ENCODE measurements around the gene ARMC5.

ARMC5 gene

DNA sequence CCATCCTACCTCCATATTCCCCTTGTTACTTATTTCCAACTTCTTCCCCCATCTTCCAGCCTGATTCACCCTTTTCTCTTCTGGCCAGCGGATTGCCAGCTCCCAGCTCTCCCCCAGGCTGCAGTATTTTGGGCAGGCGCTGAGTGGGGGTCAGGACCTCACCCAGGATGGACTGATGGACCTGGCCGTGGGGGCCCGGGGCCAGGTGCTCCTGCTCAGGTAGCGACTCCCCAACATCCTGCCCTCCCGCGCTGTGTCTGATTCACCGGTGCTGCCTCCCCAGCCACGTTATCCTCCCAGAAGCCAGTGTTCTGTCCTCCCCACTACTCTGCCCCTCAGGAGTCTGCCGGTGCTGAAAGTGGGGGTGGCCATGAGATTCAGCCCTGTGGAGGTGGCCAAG, 46.6 kb upstream of the ARMC5 start:
- no peaks in the 10 kb centered on the region for H3K27me3 ChIP-seq (ENCODE audit: control insufficient read depth, low read length)
- no peak overlapping the region for H3K4me3 ChIP-seq (ENCODE audit: low read length)
- H4K20me1 ChIP-seq (ENCODE audit: control insufficient read depth, insufficient read depth, low read depth, low read length), result no peaks in the 10 kb centered on the region
- H3K9me3 ChIP-seq (ENCODE audit: control insufficient read depth, insufficient read depth, low read length), result no peaks in the 10 kb centered on the region
- H3F3A ChIP-seq (ENCODE audit: control insufficient read depth, insufficient read depth), result no peaks in the 10 kb centered on the region
- no peak overlapping the region for H3K27ac ChIP-seq (ENCODE audit: low read depth, low read length)
- no peaks in the 10 kb centered on the region; the same call in 1 of the 2 replicates for H3K4me1 ChIP-seq (ENCODE audit: control insufficient read depth, low read length)
- TF ChIP-seq, protein P1, sequence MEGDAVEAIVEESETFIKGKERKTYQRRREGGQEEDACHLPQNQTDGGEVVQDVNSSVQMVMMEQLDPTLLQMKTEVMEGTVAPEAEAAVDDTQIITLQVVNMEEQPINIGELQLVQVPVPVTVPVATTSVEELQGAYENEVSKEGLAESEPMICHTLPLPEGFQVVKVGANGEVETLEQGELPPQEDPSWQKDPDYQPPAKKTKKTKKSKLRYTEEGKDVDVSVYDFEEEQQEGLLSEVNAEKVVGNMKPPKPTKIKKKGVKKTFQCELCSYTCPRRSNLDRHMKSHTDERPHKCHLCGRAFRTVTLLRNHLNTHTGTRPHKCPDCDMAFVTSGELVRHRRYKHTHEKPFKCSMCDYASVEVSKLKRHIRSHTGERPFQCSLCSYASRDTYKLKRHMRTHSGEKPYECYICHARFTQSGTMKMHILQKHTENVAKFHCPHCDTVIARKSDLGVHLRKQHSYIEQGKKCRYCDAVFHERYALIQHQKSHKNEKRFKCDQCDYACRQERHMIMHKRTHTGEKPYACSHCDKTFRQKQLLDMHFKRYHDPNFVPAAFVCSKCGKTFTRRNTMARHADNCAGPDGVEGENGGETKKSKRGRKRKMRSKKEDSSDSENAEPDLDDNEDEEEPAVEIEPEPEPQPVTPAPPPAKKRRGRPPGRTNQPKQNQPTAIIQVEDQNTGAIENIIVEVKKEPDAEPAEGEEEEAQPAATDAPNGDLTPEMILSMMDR (IDR thresholded peaks at IDR 0.05; ENCODE audit: low read depth, low read length, poor library complexity, severe bottlenecking), result no peak
- TF ChIP-seq EZH2phosphoT487 (IDR thresholded peaks at IDR 0.05; ENCODE audit: borderline replicate concordance, low read length), result no peak
- no peaks in the 10 kb centered on the region for H3K36me3 ChIP-seq (ENCODE audit: control insufficient read depth, low read length)
- H3K79me2 ChIP-seq (ENCODE audit: control insufficient read depth, low read length), result no peaks in the 10 kb centered on the region
- H3K4me2 ChIP-seq (ENCODE audit: low read length), result no peak overlapping the region
- H3K9me2 ChIP-seq (replicated peaks; ENCODE audit: control insufficient read depth, low read length), result no peaks in the 10 kb centered on the region

DNA sequence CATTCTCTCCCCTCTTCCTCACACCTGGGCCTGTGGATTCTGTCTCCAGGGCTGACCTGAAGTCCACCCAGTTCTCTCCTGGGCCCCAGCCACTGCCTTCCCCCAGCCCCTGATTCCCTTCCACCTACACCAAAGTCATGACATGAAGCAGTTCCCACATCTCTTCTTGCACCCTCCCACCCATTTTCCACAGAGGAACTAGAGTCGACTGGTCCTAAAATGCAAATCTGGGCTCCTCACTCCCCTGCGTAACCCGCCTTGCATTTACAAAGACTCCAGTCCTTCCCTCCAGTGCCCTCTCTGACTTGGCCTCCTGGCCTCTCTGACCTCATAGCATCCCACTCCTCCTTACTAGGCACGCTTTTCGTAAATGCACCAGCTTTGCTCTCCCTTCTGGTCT, 45.9 kb upstream of the ARMC5 start:
- H4K20me1 ChIP-seq (ENCODE audit: control insufficient read depth, insufficient read depth, low read depth, low read length), result no peaks in the 10 kb centered on the region
- no peaks in the 10 kb centered on the region; the same call in 1 of the 2 replicates for H3K4me1 ChIP-seq (ENCODE audit: control insufficient read depth, low read length)
- H3F3A ChIP-seq (ENCODE audit: control insufficient read depth, insufficient read depth), result no peaks in the 10 kb centered on the region
- TF ChIP-seq EZH2phosphoT487 (IDR thresholded peaks at IDR 0.05; ENCODE audit: borderline replicate concordance, low read length), result no peak
- TF ChIP-seq, protein P1 (IDR thresholded peaks at IDR 0.05; ENCODE audit: low read depth, low read length, poor library complexity, severe bottlenecking), result no peak
- H3K9me2 ChIP-seq (replicated peaks; ENCODE audit: control insufficient read depth, low read length), result no peaks in the 10 kb centered on the region
- H3K4me3 ChIP-seq (ENCODE audit: low read length), result no peak overlapping the region
- H3K4me2 ChIP-seq (ENCODE audit: low read length), result no peak overlapping the region
- H3K27ac ChIP-seq (ENCODE audit: low read depth, low read length), result no peak overlapping the region
- no peaks in the 10 kb centered on the region for H3K79me2 ChIP-seq (ENCODE audit: control insufficient read depth, low read length)
- no peaks in the 10 kb centered on the region for H3K9me3 ChIP-seq (ENCODE audit: control insufficient read depth, insufficient read depth, low read length)
- H3K27me3 ChIP-seq (ENCODE audit: control insufficient read depth, low read length), result no peaks in the 10 kb centered on the region
- H3K36me3 ChIP-seq (ENCODE audit: control insufficient read depth, low read length), result no peaks in the 10 kb centered on the region

DNA sequence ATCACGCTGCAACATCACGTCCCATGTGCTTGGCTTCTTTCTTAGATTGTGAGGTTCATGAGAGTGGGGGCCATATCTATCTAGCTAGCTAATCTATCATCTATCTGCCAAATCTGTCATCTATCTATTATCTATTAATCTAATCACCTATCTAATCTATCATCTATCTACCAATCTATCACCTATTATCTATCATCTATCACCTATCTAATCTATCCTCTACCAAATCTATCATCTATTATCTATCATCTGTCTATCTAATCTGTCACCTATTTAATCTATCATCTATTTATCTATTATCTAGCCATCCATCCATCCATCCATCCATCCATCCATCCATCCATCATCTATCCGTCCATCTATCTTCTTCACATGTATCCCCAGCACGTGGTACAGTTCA, 45.4 kb upstream of the ARMC5 start:
- Histone ChIP-seq H3K9me2 (replicated peaks; ENCODE audit: control insufficient read depth, low read length) (no peaks in the 10 kb centered on the region), H3K27ac (ENCODE audit: low read depth, low read length) (no peak overlapping the region)

More for the DNA sequence above, 45.4 kb upstream of the ARMC5 start:
- Histone ChIP-seq H3K9me3 (ENCODE audit: control insufficient read depth, insufficient read depth, low read length) (no peaks in the 10 kb centered on the region), H3K4me1 (ENCODE audit: control insufficient read depth, low read length) (no peaks in the 10 kb centered on the region; the same call in 1 of the 2 replicates), H3K36me3 (ENCODE audit: control insufficient read depth, low read length) (no peaks in the 10 kb centered on the region), H4K20me1 (ENCODE audit: control insufficient read depth, insufficient read depth, low read depth, low read length) (no peaks in the 10 kb centered on the region), H3K27me3 (ENCODE audit: control insufficient read depth, low read length) (no peaks in the 10 kb centered on the region), H3K4me3 (ENCODE audit: low read length) (no peak overlapping the region), H3F3A (ENCODE audit: control insufficient read depth, insufficient read depth) (no peaks in the 10 kb centered on the region), H3K79me2 (ENCODE audit: control insufficient read depth, low read length) (no peaks in the 10 kb centered on the region), H3K4me2 (ENCODE audit: low read length) (no peak overlapping the region)
- TF ChIP-seq EZH2phosphoT487 (IDR thresholded peaks at IDR 0.05; ENCODE audit: borderline replicate concordance, low read length), result no peak
- TF ChIP-seq, protein P1 (IDR thresholded peaks at IDR 0.05; ENCODE audit: low read depth, low read length, poor library complexity, severe bottlenecking), result no peak
